Transverse colon (tissue), 4 donors: ENCODE results near the gene PLCB1.

Source experiments
- CTCF ChIP-seq, 5 experiments: fragments of 200-600 bp in 3 of 5; fragments of 450-650 bp in 2 of 5; sonication (generic) in 3 of 5; IDR thresholded peaks; 1 replicate in 2 of 5; 2 replicates in 3 of 5; pipeline ENCODE4 v1.5.1; 2016 to 2017; ENCODE audit warnings: antibody characterized with exemption in 5 of 5, inconsistent platforms in 3 of 5, mild to moderate bottlenecking in 2 of 5, moderate library complexity in 1 of 5
- EP300 ChIP-seq: sonication (generic); formaldehyde crosslinking; IDR thresholded peaks from one replicate; pipeline ENCODE4 v1.6.1; 2017; ENCODE audit warnings: antibody characterized with exemption, low read depth
- POLR2A ChIP-seq: fragments of 450-650 bp; IDR thresholded peaks from one replicate; pipeline ENCODE4 v1.6.1; 2016; ENCODE audit warnings: antibody characterized with exemption, mild to moderate bottlenecking, moderate library complexity
- POLR2AphosphoS5 ChIP-seq, 3 donors: sonication (generic); formaldehyde crosslinking; IDR thresholded peaks; one replicate each; pipeline ENCODE4 v1.6.1; 2016; ENCODE audit warnings: antibody characterized with exemption in 3 of 3

GRCh38 chr20:8834851-8835250 is 702.8 kb downstream of the PLCB1 start:
- TF ChIP-seq CTCF (IDR thresholded peaks at IDR 0.05) (no peak), POLR2A (no peak), EP300 (no peak), POLR2AphosphoS5 (IDR thresholded peaks at IDR 0.05) (no peak)
